Measurements from ENCODE around the gene DENND5A.

DNA sequence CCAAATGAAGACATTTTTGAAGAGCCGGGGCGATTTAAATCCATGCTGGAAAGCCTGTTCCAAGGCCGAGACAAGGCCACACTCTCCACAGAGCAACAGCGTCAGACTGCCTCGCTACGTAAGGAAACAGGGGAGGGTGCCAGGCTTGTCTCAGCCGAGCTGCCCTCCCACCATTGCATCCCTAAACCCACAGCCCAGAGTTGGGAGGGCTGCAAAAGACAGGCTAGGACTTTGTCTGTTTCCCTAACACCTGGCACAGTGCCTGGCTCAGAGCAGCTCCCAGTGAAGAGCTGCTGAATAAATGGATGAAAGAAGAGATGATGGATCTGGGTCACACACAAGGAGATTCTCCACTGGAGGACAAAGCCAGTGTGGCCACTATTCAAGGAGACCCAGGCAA lies 122.4 kb downstream of the DENND5A start:
- TF ChIP-seq, protein P1, sequence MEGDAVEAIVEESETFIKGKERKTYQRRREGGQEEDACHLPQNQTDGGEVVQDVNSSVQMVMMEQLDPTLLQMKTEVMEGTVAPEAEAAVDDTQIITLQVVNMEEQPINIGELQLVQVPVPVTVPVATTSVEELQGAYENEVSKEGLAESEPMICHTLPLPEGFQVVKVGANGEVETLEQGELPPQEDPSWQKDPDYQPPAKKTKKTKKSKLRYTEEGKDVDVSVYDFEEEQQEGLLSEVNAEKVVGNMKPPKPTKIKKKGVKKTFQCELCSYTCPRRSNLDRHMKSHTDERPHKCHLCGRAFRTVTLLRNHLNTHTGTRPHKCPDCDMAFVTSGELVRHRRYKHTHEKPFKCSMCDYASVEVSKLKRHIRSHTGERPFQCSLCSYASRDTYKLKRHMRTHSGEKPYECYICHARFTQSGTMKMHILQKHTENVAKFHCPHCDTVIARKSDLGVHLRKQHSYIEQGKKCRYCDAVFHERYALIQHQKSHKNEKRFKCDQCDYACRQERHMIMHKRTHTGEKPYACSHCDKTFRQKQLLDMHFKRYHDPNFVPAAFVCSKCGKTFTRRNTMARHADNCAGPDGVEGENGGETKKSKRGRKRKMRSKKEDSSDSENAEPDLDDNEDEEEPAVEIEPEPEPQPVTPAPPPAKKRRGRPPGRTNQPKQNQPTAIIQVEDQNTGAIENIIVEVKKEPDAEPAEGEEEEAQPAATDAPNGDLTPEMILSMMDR (IDR thresholded peaks at IDR 0.05): no peak
- TF ChIP-seq EP300 (IDR thresholded peaks at IDR 0.05): no peak
